Keratinocyte (primary cell): ENCODE measurements around the gene UGT1A1. TPM values are rescaled to one million over a fixed set of nuclear protein-coding genes. Genes with fewer than 3 reads are reported as not detected.

Experiments
- DNase-seq: peaks from one replicate; pipeline ENCODE4 v3.0.0-alpha.2; 2011; ENCODE audit warnings: low read depth, missing footprints, low spot score
- FAIRE-seq: peaks from 2 replicates; lab custom pipeline; 2011; peaks lifted over from hg19 to GRCh38; lab: Jason Lieb, UNC
- H2AFZ ChIP-seq: 2 replicates; pipeline ENCODE4 v1.6.0; 2012; ENCODE audit warnings: low read length, control low read depth, inconsistent platforms; ENCODE audit not compliant: control insufficient read depth
- H3K27ac ChIP-seq: 2 replicates; pipeline ENCODE4 v1.5.1; 2011; ENCODE audit warnings: low read length; ENCODE audit not compliant: control insufficient read depth, insufficient read depth
- H3K27me3 ChIP-seq: 3 replicates; pipeline ENCODE4 v1.6.0; 2011; ENCODE audit warnings: low read length; ENCODE audit not compliant: control insufficient read depth, insufficient read depth; ENCODE audit errors: extremely low read depth
- H3K36me3 ChIP-seq, 2 experiments: 2 replicates in 1 of 2; 3 replicates in 1 of 2; pipeline ENCODE4 v1.5.1; 2011; ENCODE audit warnings: low read length in 2 of 2, mild to moderate bottlenecking in 1 of 2; ENCODE audit not compliant: control insufficient read depth in 2 of 2, insufficient read depth in 2 of 2; ENCODE audit errors: extremely low read depth in 1 of 2
- H3K4me1 ChIP-seq: 3 replicates; pipeline ENCODE4 v1.5.1; 2011; ENCODE audit warnings: low read length; ENCODE audit not compliant: control insufficient read depth, insufficient read depth; ENCODE audit errors: extremely low read depth
- H3K4me2 ChIP-seq: 3 replicates; pipeline ENCODE4 v1.6.0; 2011; ENCODE audit warnings: low read depth, low read length; ENCODE audit not compliant: control insufficient read depth, insufficient read depth; ENCODE audit errors: extremely low read depth
- H3K4me3 ChIP-seq, 3 experiments: fragments of 200-600 bp in 1 of 3; sonication (generic) in 1 of 3; 2 replicates in 2 of 3; 3 replicates in 1 of 3; pipeline ENCODE4 v1.5.1; 2011 to 2016; ENCODE audit warnings: low read length in 3 of 3, mild to moderate bottlenecking in 3 of 3, control low read depth in 2 of 3, inconsistent platforms in 1 of 3, low read depth in 1 of 3, mixed read lengths in 1 of 3, mixed run types in 1 of 3, moderate library complexity in 1 of 3; ENCODE audit not compliant: control insufficient read depth in 2 of 3, insufficient read depth in 2 of 3; ENCODE audit errors: extremely low read depth in 1 of 3
- H3K79me2 ChIP-seq: 2 replicates; pipeline ENCODE4 v1.6.0; 2012; ENCODE audit warnings: low read length; ENCODE audit not compliant: control insufficient read depth, insufficient read depth
- H3K9ac ChIP-seq: 3 replicates; pipeline ENCODE4 v1.6.0; 2011; ENCODE audit warnings: low read length; ENCODE audit not compliant: control insufficient read depth, insufficient read depth; ENCODE audit errors: extremely low read depth
- H3K9me1 ChIP-seq: 3 replicates; pipeline ENCODE4 v1.6.0; 2011; ENCODE audit warnings: low read length; ENCODE audit not compliant: control insufficient read depth, insufficient read depth; ENCODE audit errors: extremely low read depth
- H3K9me3 ChIP-seq: 2 replicates; pipeline ENCODE4 v1.5.1; 2012; ENCODE audit warnings: low read depth, low read length; ENCODE audit not compliant: control insufficient read depth
- H4K20me1 ChIP-seq: 3 replicates; pipeline ENCODE4 v1.6.0; 2011; ENCODE audit warnings: low read length; ENCODE audit not compliant: control insufficient read depth, insufficient read depth; ENCODE audit errors: extremely low read depth
- EZH2 ChIP-seq: IDR thresholded peaks from one replicate; pipeline ENCODE4 v1.6.1; 2012; ENCODE audit warnings: inconsistent platforms, mild to moderate bottlenecking, low read length, moderate library complexity
- dilution Hi-C: fragments of 300-500 bp; cut with MboI; formaldehyde crosslinking; loops from one replicate; pipeline ENCODE4 v1.7.0; 2020; ENCODE audit warnings: low sequenced_read_pairs; ENCODE audit not compliant: extremely low pct_ligation_motif_present
- polyA minus RNA-seq, 3 experiments: library from RNA; depleted of rRNA, polyadenylated mRNA; stranded (reverse); fragments of >200 nt; gene quantifications; 1 replicate in 1 of 3; 2 replicates in 1 of 3; 3 replicates in 1 of 3; pipeline ENCODE4 v1.2.3, GENCODE V29; 2011
- polyA plus RNA-seq, 5 experiments: library from polyadenylated mRNA; depleted of rRNA in 3 of 5; stranded (reverse) in 3 of 5; stranded (forward) in 1 of 5; unstranded in 1 of 5; fragments of >200 nt; gene quantifications; 1 replicate in 1 of 5; 2 replicates in 3 of 5; 3 replicates in 1 of 5; pipeline versions ENCODE4 v1.2.1 to v1.2.3, GENCODE V29; 2011 to 2012; ENCODE audit warnings: missing spikeins in 2 of 5, low read depth in 1 of 5, low replicate concordance in 1 of 5
- TF ChIP-seq, protein P1 (sequence below), 3 experiments: IDR thresholded peaks in 1 of 3; conservative IDR thresholded peaks in 1 of 3; optimal IDR thresholded peaks in 1 of 3; 2 replicates in 2 of 3; 3 replicates in 1 of 3; pipeline versions ENCODE3 to v1.5.1; 2011; ENCODE audit warnings: low read length in 3 of 3, mild to moderate bottlenecking in 3 of 3, moderate library complexity in 2 of 3, control low read depth in 1 of 3, inconsistent platforms in 1 of 3; ENCODE audit not compliant: insufficient read depth in 2 of 3; ENCODE audit errors: extremely low read depth in 1 of 3

UGT1A1 gene
- polyA plus RNA-seq: 1.7 to 3.0 TPM (median 2.7 TPM) in 3 replicates
- polyA plus RNA-seq (2011; ENCODE audit: low read depth): 0.37 TPM
- polyA plus RNA-seq (2011; cell fraction: cytosol; rRNA removed): 1.7 and 2.2 TPM in 2 replicates
- 12.3 and 16.3 TPM in 2 replicates for polyA plus RNA-seq (2011; cell fraction: nucleus; rRNA removed)
- 1.1 and 2.4 TPM in 2 replicates for polyA plus RNA-seq (2012; ENCODE audit: low replicate concordance)
- 2.2 to 7.3 TPM (median 5.4 TPM) in 3 replicates for polyA minus RNA-seq
- not detected for polyA minus RNA-seq (2011; cell fraction: cytosol; rRNA and poly(A)+ RNA removed)
- polyA minus RNA-seq (2011; cell fraction: nucleus; rRNA and poly(A)+ RNA removed): 9.2 and 23.7 TPM in 2 replicates

- no peaks in the 10 kb centered on the region for H3K27me3 ChIP-seq
- no peak for TF ChIP-seq EZH2
- TF ChIP-seq, protein P1, sequence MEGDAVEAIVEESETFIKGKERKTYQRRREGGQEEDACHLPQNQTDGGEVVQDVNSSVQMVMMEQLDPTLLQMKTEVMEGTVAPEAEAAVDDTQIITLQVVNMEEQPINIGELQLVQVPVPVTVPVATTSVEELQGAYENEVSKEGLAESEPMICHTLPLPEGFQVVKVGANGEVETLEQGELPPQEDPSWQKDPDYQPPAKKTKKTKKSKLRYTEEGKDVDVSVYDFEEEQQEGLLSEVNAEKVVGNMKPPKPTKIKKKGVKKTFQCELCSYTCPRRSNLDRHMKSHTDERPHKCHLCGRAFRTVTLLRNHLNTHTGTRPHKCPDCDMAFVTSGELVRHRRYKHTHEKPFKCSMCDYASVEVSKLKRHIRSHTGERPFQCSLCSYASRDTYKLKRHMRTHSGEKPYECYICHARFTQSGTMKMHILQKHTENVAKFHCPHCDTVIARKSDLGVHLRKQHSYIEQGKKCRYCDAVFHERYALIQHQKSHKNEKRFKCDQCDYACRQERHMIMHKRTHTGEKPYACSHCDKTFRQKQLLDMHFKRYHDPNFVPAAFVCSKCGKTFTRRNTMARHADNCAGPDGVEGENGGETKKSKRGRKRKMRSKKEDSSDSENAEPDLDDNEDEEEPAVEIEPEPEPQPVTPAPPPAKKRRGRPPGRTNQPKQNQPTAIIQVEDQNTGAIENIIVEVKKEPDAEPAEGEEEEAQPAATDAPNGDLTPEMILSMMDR (optimal IDR thresholded peaks at IDR 0.05 in 1 of 3, IDR thresholded peaks at IDR 0.05 in 1 of 3, conservative IDR thresholded peaks at IDR 0.05 in 1 of 3; ENCODE audit: extremely low read depth in 1 of 3, insufficient read depth in 2 of 3, low read length in 3 of 3): no peak
- FAIRE-seq (no peak), DNase-seq (no peak)
- peaks cover 9% of the 10 kb centered on the region for H3K79me2 ChIP-seq
- H3K9me3 ChIP-seq: no peaks in the 10 kb centered on the region
- H3K9ac ChIP-seq: no peak within 1 kb of the TSS
- peak within 1 kb of the TSS; percentile 0 for H3K27ac ChIP-seq
- H3K4me2 ChIP-seq: peak within 1 kb of the TSS; percentile 80
- peaks cover 34% of the 10 kb centered on the region for H3K4me1 ChIP-seq
- dilution Hi-C loops: no loop called here
- H3K4me3 ChIP-seq: no peak within 1 kb of the TSS
- peaks cover 0 to 1% of the 10 kb centered on the region in 2 experiments for H3K36me3 ChIP-seq
- no peak within 1 kb of the TSS for H2AFZ ChIP-seq
- no peaks in the 10 kb centered on the region for H4K20me1 ChIP-seq
- no peaks in the 10 kb centered on the region for H3K9me1 ChIP-seq
These were observed at the start of gene UGT1A1 for GRCh38 chr2:233760043-233760442. Gene UGT1A1 (plus strand): TSS chr2:233760270. CDS start chr2:233760288, 18 bp downstream.

DNA sequence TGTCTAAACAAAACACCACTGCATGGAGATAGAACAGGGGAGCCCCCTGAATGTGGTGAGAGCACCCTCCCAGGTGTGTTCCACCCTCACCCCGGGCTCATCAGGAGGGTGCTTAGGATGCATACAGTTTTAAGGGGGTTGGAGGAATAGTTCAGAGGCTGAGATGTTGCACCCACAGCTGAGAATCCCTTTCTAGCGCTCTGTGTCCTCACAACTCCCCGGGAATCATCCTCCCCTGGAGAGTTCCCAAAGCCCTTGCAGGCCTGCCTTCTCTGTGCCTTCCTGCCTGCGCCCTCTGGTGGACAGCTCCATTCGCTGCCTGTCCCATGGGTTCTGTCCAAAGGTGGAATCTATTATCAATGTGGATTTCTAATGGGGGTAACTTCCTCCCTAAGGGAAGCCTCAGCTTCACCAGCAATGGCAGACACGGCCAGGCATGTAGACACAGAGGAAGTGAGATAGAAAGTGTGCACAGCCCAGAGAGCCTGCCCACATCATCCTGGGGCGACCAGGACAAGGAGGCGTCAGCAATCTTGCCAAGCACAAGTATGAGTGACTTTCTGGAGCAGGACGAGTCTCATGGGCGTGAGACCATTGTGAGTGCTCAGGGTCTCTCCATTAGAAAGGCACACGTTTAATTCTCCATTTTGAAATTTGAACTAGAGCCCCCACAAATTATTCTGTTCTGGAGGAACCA, 48.6 kb upstream of the UGT1A1 start:
- H3K9me1 ChIP-seq: no peaks in the 10 kb centered on the region
- H3K9ac ChIP-seq: no peak overlapping the region
- H4K20me1 ChIP-seq: no peaks in the 10 kb centered on the region
- H3K9me3 ChIP-seq: no peaks in the 10 kb centered on the region
- no peak overlapping the region for H3K4me2 ChIP-seq
- peaks cover 3 to 13% of the 10 kb centered on the region in 2 experiments for H3K36me3 ChIP-seq
- H2AFZ ChIP-seq: no peak overlapping the region
- no peak overlapping the region for H3K27ac ChIP-seq
- peaks cover 47% of the 10 kb centered on the region for H3K79me2 ChIP-seq
- no peak for TF ChIP-seq EZH2
- TF ChIP-seq, protein P1 (optimal IDR thresholded peaks at IDR 0.05 in 1 of 3, IDR thresholded peaks at IDR 0.05 in 1 of 3, conservative IDR thresholded peaks at IDR 0.05 in 1 of 3; ENCODE audit: extremely low read depth in 1 of 3, insufficient read depth in 2 of 3, low read length in 3 of 3): peak; percentile 83 to 94 (median 86)
- dilution Hi-C loops: no loop called here
- DNase-seq (no peak), FAIRE-seq (peak; percentile 90)
- no peaks in the 10 kb centered on the region for H3K27me3 ChIP-seq
- H3K4me3 ChIP-seq: no peak overlapping the region
- peaks cover 27% of the 10 kb centered on the region for H3K4me1 ChIP-seq
